GM18508 (cell line): Measurements from ENCODE around the gene SLC35A3.
"Not testable (repeated sequence)": the region's sequence is repeated elsewhere in the genome, so short reads cannot be mapped to it uniquely, and the experiment has no call there.

Source experiments
- ATAC-seq: cut with Tn5 transposase; IDR thresholded peaks from one replicate; pipeline ENCODE4 v1.9.1; 2021; ENCODE audit warnings: moderate number of reproducible peaks; ENCODE audit not compliant: insufficient read depth, unreplicated experiment

Gene SLC35A3

DNA sequence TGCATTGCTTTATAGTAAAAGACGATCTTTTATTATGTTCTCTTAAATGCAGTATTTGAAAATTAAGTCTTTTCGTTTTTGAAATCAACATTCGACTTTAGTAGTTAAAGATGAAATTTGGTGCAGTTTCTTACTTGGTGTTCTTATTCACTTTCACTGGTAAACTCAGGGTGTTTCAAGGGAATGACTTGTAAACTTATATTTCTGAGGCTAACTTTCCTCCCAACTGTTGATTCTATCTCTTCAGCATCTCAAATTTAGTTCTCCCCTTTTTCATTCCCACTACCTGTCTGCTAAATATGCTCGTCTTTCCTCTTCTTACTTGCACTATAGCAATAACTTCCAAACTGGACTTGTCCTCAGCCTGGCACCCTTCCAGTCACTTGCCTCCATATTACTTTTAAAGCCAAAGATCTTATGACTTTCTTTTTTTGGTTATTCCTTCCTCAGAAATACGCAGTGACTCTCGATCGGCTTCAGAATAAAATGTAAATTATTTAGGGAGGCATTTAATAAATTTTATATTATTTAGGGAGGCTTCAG is 988 bp downstream of the SLC35A3 start:
- ATAC-seq, result no peak

- not testable (repeated sequence) for ATAC-seq
Observed at GRCh38 chr1:99972066-99972465, 2.3 kb downstream of the SLC35A3 start.

- no peak for ATAC-seq
Observed at GRCh38 chr1:99975529-99975928, 5.7 kb downstream of the SLC35A3 start.

DNA sequence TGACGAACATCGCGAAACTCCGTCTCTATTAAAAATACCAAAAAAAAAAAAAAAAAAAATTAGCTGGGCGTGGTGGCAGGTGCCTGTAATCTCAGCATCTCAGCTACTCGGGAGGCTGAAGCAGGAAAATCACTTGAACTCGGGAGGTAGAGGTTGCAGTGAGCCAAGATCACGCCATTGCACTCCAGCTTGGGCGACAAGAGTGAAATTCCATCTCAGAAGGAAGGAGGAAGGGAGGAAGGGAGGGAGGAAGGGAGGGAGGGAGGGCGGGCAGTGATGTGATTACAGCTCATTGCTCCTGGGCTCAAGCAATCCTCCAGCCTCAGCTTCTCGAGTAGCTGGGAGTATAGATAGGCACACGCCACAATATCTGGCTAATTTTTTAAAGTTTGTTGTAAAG is 7.5 kb downstream of the SLC35A3 start:
- not testable (repeated sequence) for ATAC-seq

DNA sequence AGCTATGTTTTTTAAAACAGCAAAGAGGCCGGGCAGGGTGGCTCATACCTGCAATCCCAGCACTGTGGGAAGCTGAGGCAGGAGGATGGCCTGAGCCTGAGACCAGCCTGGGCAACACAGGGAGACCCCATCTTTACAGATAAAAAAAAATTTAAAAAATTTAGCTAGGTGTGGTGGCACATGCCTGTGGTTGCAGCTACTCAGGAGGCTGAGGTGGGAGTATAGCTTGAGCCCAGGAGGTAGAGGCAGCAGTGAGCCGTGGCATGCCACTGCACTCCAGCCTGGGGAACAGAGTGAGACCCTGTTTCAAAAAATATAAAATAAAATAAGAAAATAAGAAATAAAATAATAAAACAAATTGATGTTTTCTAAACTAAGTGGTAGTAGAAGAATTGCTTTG is 8.4 kb downstream of the SLC35A3 start:
- ATAC-seq, result no peak

- no peak for ATAC-seq
Observed at GRCh38 chr1:99979091-99979490, 9.3 kb downstream of the SLC35A3 start.

- no peak for ATAC-seq
Observed at GRCh38 chr1:99980928-99981327, 11.1 kb downstream of the SLC35A3 start.

- ATAC-seq, result no peak
Observed at GRCh38 chr1:99986656-99987225, 16.9 kb downstream of the SLC35A3 start.

GRCh38 chr1:99988210-99988765 is 18.5 kb downstream of the SLC35A3 start:
- ATAC-seq, result no peak

DNA sequence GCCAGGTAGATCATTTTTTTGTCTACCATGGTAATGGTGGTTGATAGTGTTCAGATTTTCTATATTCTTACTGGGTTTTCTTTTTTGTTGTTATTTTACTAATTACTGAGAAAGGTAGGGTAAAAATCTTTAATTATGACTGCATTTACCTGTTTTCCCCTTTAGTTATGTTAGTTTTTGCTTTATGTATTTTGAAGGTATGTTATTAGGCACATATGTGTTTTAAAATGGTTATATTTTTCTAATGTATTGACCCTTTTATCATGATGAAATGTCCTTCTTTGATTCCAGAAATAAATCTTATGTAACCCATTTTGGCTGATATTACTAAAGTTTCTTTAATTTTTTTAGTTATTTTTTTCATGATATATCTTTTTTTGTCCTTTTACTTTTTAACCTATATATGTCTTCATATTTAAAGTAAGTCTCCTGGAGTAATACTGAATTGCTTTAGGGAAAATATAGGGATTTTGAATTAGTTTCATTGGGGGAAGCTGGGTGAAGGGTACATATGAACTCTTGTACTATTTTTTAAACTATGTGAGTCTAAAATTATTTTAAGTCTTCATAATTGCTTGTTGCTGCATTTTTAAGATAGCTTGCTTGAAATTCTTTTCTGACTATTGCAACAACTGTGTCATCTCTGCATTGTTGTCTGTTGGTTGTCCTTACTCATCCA is 22.4 kb downstream of the SLC35A3 start:
- ATAC-seq, result no peak

DNA sequence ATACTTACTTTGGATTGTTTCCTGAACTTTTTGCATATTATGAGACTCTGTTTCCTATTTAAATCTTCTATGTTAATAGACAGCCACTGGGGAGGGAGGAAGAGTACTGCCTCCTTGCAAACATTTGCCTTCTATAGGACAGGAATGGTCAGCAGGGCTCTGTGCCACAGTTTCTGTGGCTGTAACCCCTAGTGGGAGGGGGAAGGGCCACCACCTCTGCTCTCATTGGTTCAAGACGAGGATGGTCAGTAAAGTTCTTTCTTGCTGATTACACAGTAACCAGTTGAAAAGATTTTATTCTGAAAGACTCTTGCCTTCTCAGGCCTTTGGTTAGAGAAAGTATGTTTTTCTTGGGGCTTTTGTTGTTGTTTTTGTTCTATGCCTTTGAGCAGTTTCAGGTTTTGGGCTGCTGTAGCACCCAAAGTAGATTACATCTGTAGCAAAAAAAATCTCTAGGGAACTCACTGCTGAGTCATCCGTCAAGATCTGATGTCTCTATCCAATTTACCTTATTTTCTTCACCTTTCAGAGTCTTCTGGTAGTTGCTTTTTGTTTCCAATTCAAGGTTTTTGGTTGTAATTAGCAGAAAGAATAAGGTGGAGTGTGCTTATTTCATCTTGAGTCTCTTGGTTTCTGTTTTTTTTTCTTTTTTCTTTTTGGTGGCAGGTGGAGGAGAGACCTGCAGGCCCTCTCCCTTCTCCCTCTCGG is 23.1 kb downstream of the SLC35A3 start:
- no peak for ATAC-seq

GRCh38 chr1:99993468-99993845 is 23.7 kb downstream of the SLC35A3 start:
- ATAC-seq, result no peak

GRCh38 chr1:99994496-99994895 is 24.7 kb downstream of the SLC35A3 start:
- no peak for ATAC-seq

- no peak for ATAC-seq
Observed at GRCh38 chr1:99996951-99997350, 27.2 kb downstream of the SLC35A3 start.

- no peak for ATAC-seq
Observed at GRCh38 chr1:100001462-100001861, 31.7 kb downstream of the SLC35A3 start.

- no peak for ATAC-seq
Observed at GRCh38 chr1:100005424-100005823, 35.6 kb downstream of the SLC35A3 start.

DNA sequence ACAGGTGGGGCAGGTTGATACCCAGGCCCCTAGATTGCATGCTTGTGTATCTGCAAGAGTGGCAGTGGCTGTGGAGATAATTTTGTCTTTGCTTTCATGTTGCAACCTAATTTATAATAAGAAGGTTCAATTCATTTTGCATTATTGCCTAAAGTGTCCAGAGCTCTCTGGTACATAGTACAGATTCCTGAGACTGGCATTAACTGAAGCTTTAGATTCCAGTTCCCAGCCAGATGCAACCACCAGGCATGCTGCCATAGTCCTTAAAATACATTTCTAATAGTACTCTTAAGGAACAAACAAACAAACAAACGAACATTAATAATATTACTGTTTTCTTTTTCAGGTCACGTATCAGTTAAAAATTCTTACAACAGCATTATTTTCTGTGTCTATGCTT is 36.9 kb downstream of the SLC35A3 start:
- ATAC-seq, result no peak

- ATAC-seq, result no peak
Observed at GRCh38 chr1:100009458-100009857, 39.7 kb downstream of the SLC35A3 start.

- ATAC-seq, result no peak
Observed at GRCh38 chr1:100010804-100011203, 41.0 kb downstream of the SLC35A3 start.

GRCh38 chr1:100019220-100019619 is 49.4 kb downstream of the SLC35A3 start:
- ATAC-seq, result no peak

DNA sequence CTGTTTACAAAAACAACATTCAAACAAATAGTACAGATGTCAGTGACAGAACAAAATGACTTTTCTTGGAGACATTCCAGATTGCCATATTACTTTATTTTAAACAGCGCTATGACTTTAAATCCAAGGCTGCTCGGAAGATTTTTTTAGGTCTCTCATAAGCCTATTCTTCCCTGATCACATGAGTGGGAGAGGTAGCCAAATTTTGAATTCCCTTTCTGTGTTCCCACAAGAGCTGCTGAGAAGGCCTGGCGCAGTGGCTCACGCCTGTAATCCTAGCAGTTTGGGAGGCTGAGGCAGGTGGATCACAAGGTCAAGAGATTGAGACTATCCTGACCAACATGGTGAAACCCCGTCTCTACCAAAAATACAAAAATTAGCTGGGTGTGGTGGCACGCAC is 53.7 kb downstream of the SLC35A3 start:
- ATAC-seq, result no peak
